ENCODE results near the gene TRIM72. TPM values are rescaled to one million over a fixed set of nuclear protein-coding genes. Genes with fewer than 3 reads are reported as not detected.
"Not testable (repeated sequence)": the region's sequence is repeated elsewhere in the genome, so short reads cannot be mapped to it uniquely, and the experiment has no call there.

The TRIM72 gene
- total RNA-seq, 1 experiment from 2014 or later, result not detected

GRCh38 chr16:31190818-31191444, 23.0 kb upstream of the TRIM72 start:
- DNase-seq (ENCODE audit: low read depth), result no peak

GRCh38 chr16:31191697-31192428, 22.1 kb upstream of the TRIM72 start:
- DNase-seq (ENCODE audit: low read depth), result no peak

GRCh38 chr16:31192856-31193642, 20.9 kb upstream of the TRIM72 start:
- no peak for DNase-seq (ENCODE audit: low read depth)

GRCh38 chr16:31193874-31194273, 20.0 kb upstream of the TRIM72 start:
- no peak for DNase-seq (ENCODE audit: low read depth)

GRCh38 chr16:31194898-31195297, 19.0 kb upstream of the TRIM72 start:
- no peak for DNase-seq (ENCODE audit: low read depth)

DNA sequence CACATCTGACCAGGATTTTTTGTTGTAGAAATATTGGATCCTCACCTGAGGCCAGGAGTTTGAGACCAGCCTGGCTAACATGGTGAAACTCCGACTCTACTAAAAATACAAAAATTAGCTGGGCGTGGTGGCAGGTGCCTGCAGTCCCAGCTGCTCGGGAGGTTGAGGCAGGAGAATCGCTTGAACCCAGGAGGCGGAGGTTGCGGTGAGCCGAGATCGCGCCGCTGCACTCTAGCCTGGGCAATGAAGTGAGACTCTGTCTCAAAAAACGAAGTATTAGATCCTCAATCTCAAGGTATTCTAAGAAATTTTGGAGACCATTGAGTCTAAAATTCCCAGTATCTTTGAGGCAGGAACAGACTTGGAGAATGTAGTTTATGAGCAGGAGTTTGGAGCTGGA, 18.1 kb upstream of the TRIM72 start:
- DNase-seq (ENCODE audit: low read depth), result not testable (repeated sequence)

- DNase-seq (ENCODE audit: low read depth), result no peak
Observed at GRCh38 chr16:31196324-31197088, 17.4 kb upstream of the TRIM72 start.

- no peak for DNase-seq (ENCODE audit: low read depth)
Observed at GRCh38 chr16:31198207-31198882, 15.6 kb upstream of the TRIM72 start.

DNA sequence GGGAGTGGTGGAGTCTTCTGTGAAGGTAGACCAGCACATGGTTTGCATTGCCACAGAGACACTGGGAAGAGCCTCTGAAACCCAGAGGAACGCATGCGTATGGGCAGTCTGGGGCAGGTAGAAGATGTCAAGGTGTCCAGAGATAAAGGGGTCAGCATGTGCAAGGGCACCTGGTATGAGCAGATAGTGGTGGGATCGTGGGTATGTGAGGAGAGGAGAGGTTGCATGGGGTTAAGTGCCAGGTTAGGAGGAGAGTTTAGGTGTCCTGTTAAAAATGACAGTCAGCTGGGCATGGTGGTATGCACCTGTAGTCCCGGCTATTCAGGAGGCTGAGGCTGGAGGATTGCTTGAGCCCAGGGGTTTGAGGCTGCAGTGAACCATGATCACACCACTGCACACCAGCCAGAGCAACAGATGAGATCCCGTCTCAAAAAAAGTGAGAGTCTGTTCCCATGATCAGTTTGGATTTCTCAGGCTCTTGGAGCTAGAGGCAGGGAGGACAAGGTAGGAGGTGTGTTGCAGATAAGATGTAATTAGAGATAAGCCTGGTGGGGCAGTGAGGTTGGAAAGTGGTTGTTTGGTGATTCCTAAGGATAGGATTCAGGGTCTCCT, 14.4 kb upstream of the TRIM72 start:
- no peak for DNase-seq (ENCODE audit: low read depth)

DNA sequence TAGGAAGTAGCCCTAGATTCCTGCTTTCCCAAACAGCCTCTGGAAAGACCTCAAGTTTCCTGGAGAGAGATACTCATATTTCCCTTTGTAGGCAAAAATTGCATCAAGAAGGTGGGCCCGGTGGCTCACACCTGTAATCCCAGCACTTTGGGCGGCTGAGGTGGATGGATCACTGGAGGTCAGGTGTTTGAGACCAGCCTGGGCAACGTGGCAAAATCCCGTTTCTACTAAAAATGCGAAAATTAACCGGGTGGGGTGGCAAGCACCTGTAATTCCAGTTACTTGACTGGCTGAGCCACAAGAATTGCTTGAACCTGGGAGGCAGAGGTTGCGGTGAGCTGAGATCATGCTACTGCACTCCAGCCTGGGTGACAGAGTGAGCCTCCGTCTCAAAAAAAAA, 13.8 kb upstream of the TRIM72 start:
- not testable (repeated sequence) for DNase-seq (ENCODE audit: low read depth)

- peak; percentile 53 for DNase-seq (ENCODE audit: low read depth)
Observed at GRCh38 chr16:31200821-31201568, 12.9 kb upstream of the TRIM72 start.

GRCh38 chr16:31201582-31202413, 12.1 kb upstream of the TRIM72 start:
- DNase-seq (ENCODE audit: low read depth), result peak; percentile 17

DNA sequence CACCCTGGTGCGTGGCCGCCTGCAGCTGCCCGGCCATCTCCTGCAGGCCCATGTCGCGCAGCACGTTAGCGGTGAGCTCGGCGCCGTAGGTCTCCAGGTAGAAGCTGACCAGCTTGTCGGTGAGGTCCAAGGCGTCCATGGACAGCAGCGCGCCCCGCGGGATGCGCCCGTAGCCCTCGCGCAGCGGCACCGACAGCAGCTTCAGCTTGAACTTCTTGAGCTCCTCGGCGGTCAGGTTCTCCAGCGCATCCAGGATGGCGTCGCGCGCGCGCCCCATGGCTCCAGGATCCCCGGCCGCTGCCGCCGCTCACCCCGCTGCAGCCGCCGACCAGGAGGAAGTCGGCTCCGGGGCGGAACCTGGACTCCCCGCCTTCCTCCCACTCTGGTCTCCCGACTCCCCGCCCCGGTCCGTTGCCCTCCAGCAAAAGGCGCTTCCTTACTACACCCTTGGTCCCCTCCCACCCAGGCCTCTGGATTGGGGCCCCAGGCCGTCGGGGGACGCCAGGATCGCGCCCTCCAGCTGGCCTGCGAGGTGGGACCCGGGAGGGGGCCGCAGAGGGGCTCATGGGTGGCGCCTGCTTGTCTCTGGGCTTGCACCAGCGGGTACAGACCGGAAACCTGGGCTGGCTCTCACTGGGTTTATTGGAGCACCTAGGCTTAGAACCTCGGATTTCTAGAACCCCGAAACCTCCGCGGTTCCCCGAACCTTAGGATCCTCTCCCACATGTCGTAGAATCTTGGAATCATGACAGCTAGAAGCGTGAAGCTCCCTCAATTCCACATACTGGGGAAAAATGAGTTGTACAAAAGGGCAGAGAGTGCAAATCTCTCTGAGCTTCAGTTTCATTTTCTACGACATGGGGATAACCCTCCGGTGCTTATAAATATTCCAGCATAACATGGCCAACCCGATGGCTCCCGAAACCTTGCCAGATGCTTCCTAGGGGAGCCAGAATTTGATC, 11.2 kb upstream of the TRIM72 start, which contains the start of gene PYCARD:
Gene PYCARD, minus strand, starts transcription at position 347 of the 962 bp plus-strand sequence. Its CDS starts 70 bp downstream, at position 277.
- DNase-seq (ENCODE audit: low read depth), result peak; percentile 65

GRCh38 chr16:31204871-31205666, 8.8 kb upstream of the TRIM72 start:
- no peak for DNase-seq (ENCODE audit: low read depth)

DNA sequence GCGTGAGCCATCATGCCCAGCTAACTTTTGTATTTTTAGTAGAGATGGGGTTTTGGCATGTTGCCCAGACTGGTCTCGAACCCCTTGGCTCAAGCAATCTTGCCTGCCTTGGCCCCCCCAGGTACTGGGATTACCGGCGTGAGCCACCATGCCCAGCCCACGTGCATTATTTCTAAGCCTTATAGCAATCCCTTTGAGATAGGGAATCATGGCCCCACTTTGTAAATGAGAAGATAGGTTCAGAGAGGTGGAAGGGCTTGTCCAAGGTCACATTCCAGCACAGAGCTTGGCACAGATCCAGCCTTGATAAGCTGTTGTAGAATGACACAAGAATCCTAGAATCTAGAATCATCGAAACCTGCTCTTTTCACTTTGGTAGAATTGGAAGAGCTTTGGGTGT, 7.1 kb upstream of the TRIM72 start:
- DNase-seq (ENCODE audit: low read depth), result no peak

DNA sequence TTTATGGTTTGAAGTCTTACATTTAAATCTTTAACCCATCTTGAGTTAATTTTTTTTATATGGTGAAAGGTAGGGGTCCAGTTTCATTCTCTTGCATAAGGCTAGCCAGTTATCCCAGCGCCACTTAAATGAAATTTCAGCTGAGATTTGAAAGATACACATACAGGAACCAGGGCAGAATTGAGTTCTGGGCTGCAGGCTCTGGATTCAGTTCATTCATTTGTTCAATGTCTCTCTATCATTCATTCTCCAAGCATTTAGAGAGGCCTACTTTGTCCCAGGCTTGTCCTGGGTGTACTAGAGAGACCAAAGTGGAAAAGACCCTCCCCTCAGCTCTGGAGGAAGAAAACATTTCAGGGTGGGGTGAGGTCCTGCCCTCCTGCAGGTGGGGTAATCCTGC, 577 bp upstream of the TRIM72 start:
- no peak for DNase-seq (ENCODE audit: low read depth)

DNA sequence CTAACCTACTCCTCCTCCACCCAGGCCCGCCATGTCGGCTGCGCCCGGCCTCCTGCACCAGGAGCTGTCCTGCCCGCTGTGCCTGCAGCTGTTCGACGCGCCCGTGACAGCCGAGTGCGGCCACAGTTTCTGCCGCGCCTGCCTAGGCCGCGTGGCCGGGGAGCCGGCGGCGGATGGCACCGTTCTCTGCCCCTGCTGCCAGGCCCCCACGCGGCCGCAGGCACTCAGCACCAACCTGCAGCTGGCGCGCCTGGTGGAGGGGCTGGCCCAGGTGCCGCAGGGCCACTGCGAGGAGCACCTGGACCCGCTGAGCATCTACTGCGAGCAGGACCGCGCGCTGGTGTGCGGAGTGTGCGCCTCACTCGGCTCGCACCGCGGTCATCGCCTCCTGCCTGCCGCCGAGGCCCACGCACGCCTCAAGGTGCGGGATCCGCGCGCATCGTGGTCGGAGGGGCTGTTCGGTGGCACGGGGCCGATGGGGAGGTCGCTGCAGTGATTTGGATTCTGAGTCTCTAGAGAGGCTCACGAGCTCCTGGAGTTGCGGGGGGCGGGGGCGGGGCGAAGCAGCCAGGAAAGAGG, 878 bp downstream of the TRIM72 start:
- DNase-seq (ENCODE audit: low read depth), result no peak
